Liver (tissue), 9 donors: ENCODE data around the gene PRKD3. TPM values are rescaled to one million over a fixed set of nuclear protein-coding genes. Genes with fewer than 3 reads are reported as not detected.

Experiments used
- DNase-seq: peaks from one replicate; pipeline ENCODE4 v3.0.0-alpha.2; 2017; ENCODE audit warnings: low spot score
- H3K27ac ChIP-seq, 2 donors: one replicate each; pipeline ENCODE4 v1.7.0; 2013; ENCODE audit warnings: inconsistent platforms in 2 of 2, low read length in 2 of 2, control low read depth in 1 of 2, low read depth in 1 of 2, mild to moderate bottlenecking in 1 of 2
- H3K27me3 ChIP-seq, 4 donors: one replicate each; pipeline versions ENCODE4 v1.6.1 to v1.7.0; 2013; ENCODE audit warnings: low read length in 3 of 4, inconsistent platforms in 1 of 4, mild to moderate bottlenecking in 1 of 4, moderate library complexity in 1 of 4; ENCODE audit not compliant: control insufficient read depth in 4 of 4, insufficient read depth in 4 of 4
- H3K36me3 ChIP-seq, 4 donors: one replicate each; pipeline versions ENCODE4 v1.6.1 to v1.7.0; 2013; ENCODE audit warnings: low read length in 3 of 4, mild to moderate bottlenecking in 3 of 4, low read depth in 1 of 4, moderate library complexity in 1 of 4; ENCODE audit not compliant: control insufficient read depth in 4 of 4, insufficient read depth in 3 of 4
- H3K4me1 ChIP-seq, 4 donors: one replicate each; pipeline versions ENCODE4 v1.6.1 to v1.7.0; 2013; ENCODE audit warnings: low read length in 3 of 4, mild to moderate bottlenecking in 3 of 4, moderate library complexity in 1 of 4; ENCODE audit not compliant: control insufficient read depth in 4 of 4, insufficient read depth in 4 of 4
- H3K4me3 ChIP-seq, 3 donors: one replicate each; pipeline versions ENCODE4 v1.6.1 to v1.7.0; 2013; ENCODE audit warnings: low read length in 3 of 3, control low read depth in 1 of 3, low read depth in 1 of 3, mild to moderate bottlenecking in 1 of 3
- H3K9ac ChIP-seq, 2 donors: one replicate each; pipeline ENCODE4 v1.7.0; 2013; ENCODE audit warnings: low read length in 2 of 2, mild to moderate bottlenecking in 2 of 2, moderate library complexity in 2 of 2, control low read depth in 1 of 2, low read depth in 1 of 2
- H3K9me3 ChIP-seq, 4 donors: one replicate each; pipeline versions ENCODE4 v1.6.1 to v1.7.0; 2013; ENCODE audit warnings: low read length in 3 of 4; ENCODE audit not compliant: control insufficient read depth in 4 of 4
- EGR1 ChIP-seq, 2 donors: IDR thresholded peaks; 2 replicates each; pipeline ENCODE4 v1.6.1; 2016 to 2018; ENCODE audit warnings: antibody characterized with exemption in 2 of 2, low read depth in 2 of 2
- FOXA1 ChIP-seq: IDR thresholded peaks from 2 replicates; pipeline ENCODE4 v1.6.1; 2016; ENCODE audit warnings: antibody characterized with exemption
- FOXA2 ChIP-seq: IDR thresholded peaks from 2 replicates; pipeline ENCODE4 v1.6.1; 2016; ENCODE audit warnings: antibody characterized with exemption
- GABPA ChIP-seq, 2 donors: IDR thresholded peaks in 1 of 2; conservative IDR thresholded peaks in 1 of 2; 2 replicates each; pipeline ENCODE4 v1.6.1; 2016; ENCODE audit warnings: antibody characterized with exemption in 2 of 2, mild to moderate bottlenecking in 1 of 2, moderate library complexity in 1 of 2
- HNF4A ChIP-seq, 2 donors: conservative IDR thresholded peaks; 2 replicates each; pipeline ENCODE4 v1.6.1; 2016; ENCODE audit warnings: antibody characterized with exemption in 2 of 2, mild to moderate bottlenecking in 2 of 2
- HNF4G ChIP-seq: IDR thresholded peaks from 2 replicates; pipeline ENCODE4 v1.6.1; 2016; ENCODE audit warnings: antibody characterized with exemption
- JUND ChIP-seq, 2 donors: IDR thresholded peaks; 2 replicates each; pipeline ENCODE4 v1.6.1; 2016; ENCODE audit warnings: antibody characterized with exemption in 2 of 2
- MAX ChIP-seq: IDR thresholded peaks from 2 replicates; pipeline ENCODE4 v1.6.1; 2016; ENCODE audit warnings: antibody characterized with exemption
- NR2F2 ChIP-seq: IDR thresholded peaks from 2 replicates; pipeline ENCODE4 v1.6.1; 2016; ENCODE audit warnings: antibody characterized with exemption
- RAD21 ChIP-seq, 2 donors: IDR thresholded peaks; 2 replicates each; pipeline ENCODE4 v1.6.1; 2016; ENCODE audit warnings: antibody characterized with exemption in 2 of 2, mild to moderate bottlenecking in 2 of 2
- REST ChIP-seq: IDR thresholded peaks from 2 replicates; pipeline ENCODE4 v1.6.1; 2016; ENCODE audit warnings: antibody characterized with exemption, mild to moderate bottlenecking
- RXRA ChIP-seq, 2 donors: IDR thresholded peaks; 2 replicates each; pipeline ENCODE4 v1.6.1; 2017 to 2018; ENCODE audit warnings: antibody characterized with exemption in 2 of 2, mild to moderate bottlenecking in 1 of 2
- SP1 ChIP-seq: IDR thresholded peaks from 2 replicates; pipeline ENCODE4 v1.6.1; 2018; ENCODE audit warnings: antibody characterized with exemption, mild to moderate bottlenecking
- TAF1 ChIP-seq: conservative IDR thresholded peaks from 2 replicates; pipeline ENCODE4 v1.6.1; 2016; ENCODE audit warnings: antibody characterized with exemption, mild to moderate bottlenecking
- YY1 ChIP-seq: IDR thresholded peaks from 2 replicates; pipeline ENCODE4 v1.6.1; 2016; ENCODE audit warnings: antibody characterized with exemption, mild to moderate bottlenecking
- ZBTB33 ChIP-seq: IDR thresholded peaks from 2 replicates; pipeline ENCODE4 v1.6.1; 2016; ENCODE audit warnings: antibody characterized with exemption
- WGBS: extraction: QIAGEN DNeasy Blood & Tissue Kit; methylation state at CpG from one replicate; pipeline ENCODE4 v1.1.7; 2013; 5-methylcytosine and 5-hydroxymethylcytosine counted together
- polyA plus RNA-seq, 2 donors: library from polyadenylated mRNA; stranded (reverse) in 1 of 2; unstranded in 1 of 2; fragments of 200-250 nt in 1 of 2; fragments of >200 nt in 1 of 2; fragmentation: Nextera tagmentation in 1 of 2; extraction: Ambion mirVana in 1 of 2; gene quantifications; one replicate each; pipeline versions ENCODE4 v1.2.1 to v1.2.3, GENCODE V29; 2013 to 2015
- total RNA-seq, 2 donors: library from RNA; depleted of rRNA; stranded (reverse); fragments of >200 nt; gene quantifications; one replicate each; pipeline ENCODE4 v1.2.3, GENCODE V29; 2014
- donor health status: healthy.
- donor health status: healthy.
- donor health status: healthy.
- donor health status: healthy.
- donor health status: healthy.

The PRKD3 gene
- total and polyA plus RNA-seq, 4 donors, result 4.4 to 19.7 (median 8.1) TPM

- no peak for DNase-seq
- Histone ChIP-seq H3K27me3 (no peaks in the 10 kb centered on the region), H3K9me3 (no peaks in the 10 kb centered on the region), H3K9ac (no peak overlapping the region), H3K36me3 (no peaks in the 10 kb centered on the region), H3K4me3 (no peak overlapping the region), H3K4me1 (no peaks in the 10 kb centered on the region), H3K27ac (no peak overlapping the region)
- no peak for TF ChIP-seq NR2F2
- TF ChIP-seq EGR1 (IDR thresholded peaks at IDR 0.05; ENCODE audit: low read depth in 2 of 2), result no peak
- no peak for TF ChIP-seq RAD21 (IDR thresholded peaks at IDR 0.05)
- TF ChIP-seq FOXA2, result no peak
- TF ChIP-seq FOXA1, result no peak
- TF ChIP-seq JUND (IDR thresholded peaks at IDR 0.05), result no peak
- no peak for TF ChIP-seq YY1
- TF ChIP-seq TAF1, result no peak
- TF ChIP-seq GABPA (IDR thresholded peaks at IDR 0.05 in 1 of 2, conservative IDR thresholded peaks at IDR 0.05 in 1 of 2), result no peak
- no peak for TF ChIP-seq REST
- no peak for TF ChIP-seq SP1
- TF ChIP-seq ZBTB33, result no peak
- TF ChIP-seq HNF4G, result no peak
- TF ChIP-seq HNF4A (conservative IDR thresholded peaks at IDR 0.05), result no peak
- no peak for TF ChIP-seq RXRA (IDR thresholded peaks at IDR 0.05)
- WGBS, result 84% methylated on average over 7 of the region's 7 CpGs
These were observed 13.1 kb upstream of the PRKD3 start for GRCh38 chr2:37337620-37338280.

- DNase-seq, result no peak
- H3K9me3 ChIP-seq, result no peaks in the 10 kb centered on the region
- no peak overlapping the region for H3K4me3 ChIP-seq
- H3K9ac ChIP-seq, result no peak overlapping the region
- TF ChIP-seq FOXA2, result no peak
- TF ChIP-seq HNF4G, result no peak
- TF ChIP-seq JUND (IDR thresholded peaks at IDR 0.05), result no peak
- no peak for TF ChIP-seq SP1
- no peak for TF ChIP-seq MAX
- H3K27me3 ChIP-seq, result no peaks in the 10 kb centered on the region
- 91% methylated on average over 2 of the region's 2 CpGs for WGBS
- H3K4me1 ChIP-seq, result no peaks in the 10 kb centered on the region
- no peaks in the 10 kb centered on the region for H3K36me3 ChIP-seq
- no peak overlapping the region for H3K27ac ChIP-seq
These were observed 11.0 kb upstream of the PRKD3 start for GRCh38 chr2:37335604-37336003.
